GM12865 (cell line): ENCODE data around the gene ADARB2.

Source experiments
- DNase-seq: peaks from one replicate; pipeline ENCODE4 v3.0.0; 2010; ENCODE audit warnings: low read depth
- H3K4me3 ChIP-seq: 2 replicates; pipeline ENCODE4 v1.5.1; 2011; ENCODE audit warnings: mild to moderate bottlenecking, low read depth, low read length, control low read depth
- TF ChIP-seq, protein P1 (sequence below): IDR thresholded peaks from 2 replicates; pipeline ENCODE4 v1.5.1; 2011; ENCODE audit warnings: low read length, control low read depth, low read depth, inconsistent platforms; ENCODE audit not compliant: insufficient read depth; ENCODE audit errors: missing control alignments

ADARB2 gene

DNA sequence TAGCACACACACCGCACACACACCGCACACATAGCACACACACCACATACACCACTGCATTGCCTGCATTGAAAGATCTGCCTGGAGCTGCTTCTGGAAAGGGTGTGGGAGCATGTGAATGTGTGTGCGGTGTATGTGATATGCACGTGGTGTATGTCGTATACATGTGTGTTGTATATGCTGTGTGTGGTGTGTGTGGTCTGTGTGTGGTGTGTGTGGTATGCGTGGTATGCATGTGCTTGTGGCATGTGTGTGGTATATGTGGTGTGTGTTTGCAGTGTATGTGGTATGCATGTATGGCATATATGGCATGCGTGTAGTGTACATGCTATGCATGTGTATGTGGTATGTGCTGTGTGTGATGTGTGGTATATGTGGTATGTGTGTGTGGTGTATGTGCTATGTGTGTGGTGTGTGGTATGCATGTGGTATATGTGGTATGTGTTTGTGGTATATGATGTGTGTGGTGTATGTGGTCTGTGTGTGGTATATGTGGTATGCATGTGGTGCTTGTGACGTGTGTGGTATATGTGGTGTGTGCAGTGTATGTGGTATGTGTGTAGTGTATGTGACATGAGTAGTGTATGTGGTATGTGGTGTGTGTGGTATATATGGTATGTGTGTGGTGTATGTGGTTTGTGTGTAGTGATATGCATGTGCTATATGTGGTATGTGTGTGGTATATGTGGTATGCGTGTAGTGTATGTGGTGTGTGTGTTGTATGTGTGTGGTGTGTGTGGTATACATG is 505.0 kb downstream of the ADARB2 start:
- no peak overlapping the region for H3K4me3 ChIP-seq
- TF ChIP-seq, protein P1, sequence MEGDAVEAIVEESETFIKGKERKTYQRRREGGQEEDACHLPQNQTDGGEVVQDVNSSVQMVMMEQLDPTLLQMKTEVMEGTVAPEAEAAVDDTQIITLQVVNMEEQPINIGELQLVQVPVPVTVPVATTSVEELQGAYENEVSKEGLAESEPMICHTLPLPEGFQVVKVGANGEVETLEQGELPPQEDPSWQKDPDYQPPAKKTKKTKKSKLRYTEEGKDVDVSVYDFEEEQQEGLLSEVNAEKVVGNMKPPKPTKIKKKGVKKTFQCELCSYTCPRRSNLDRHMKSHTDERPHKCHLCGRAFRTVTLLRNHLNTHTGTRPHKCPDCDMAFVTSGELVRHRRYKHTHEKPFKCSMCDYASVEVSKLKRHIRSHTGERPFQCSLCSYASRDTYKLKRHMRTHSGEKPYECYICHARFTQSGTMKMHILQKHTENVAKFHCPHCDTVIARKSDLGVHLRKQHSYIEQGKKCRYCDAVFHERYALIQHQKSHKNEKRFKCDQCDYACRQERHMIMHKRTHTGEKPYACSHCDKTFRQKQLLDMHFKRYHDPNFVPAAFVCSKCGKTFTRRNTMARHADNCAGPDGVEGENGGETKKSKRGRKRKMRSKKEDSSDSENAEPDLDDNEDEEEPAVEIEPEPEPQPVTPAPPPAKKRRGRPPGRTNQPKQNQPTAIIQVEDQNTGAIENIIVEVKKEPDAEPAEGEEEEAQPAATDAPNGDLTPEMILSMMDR: no peak
- DNase-seq: no peak

DNA sequence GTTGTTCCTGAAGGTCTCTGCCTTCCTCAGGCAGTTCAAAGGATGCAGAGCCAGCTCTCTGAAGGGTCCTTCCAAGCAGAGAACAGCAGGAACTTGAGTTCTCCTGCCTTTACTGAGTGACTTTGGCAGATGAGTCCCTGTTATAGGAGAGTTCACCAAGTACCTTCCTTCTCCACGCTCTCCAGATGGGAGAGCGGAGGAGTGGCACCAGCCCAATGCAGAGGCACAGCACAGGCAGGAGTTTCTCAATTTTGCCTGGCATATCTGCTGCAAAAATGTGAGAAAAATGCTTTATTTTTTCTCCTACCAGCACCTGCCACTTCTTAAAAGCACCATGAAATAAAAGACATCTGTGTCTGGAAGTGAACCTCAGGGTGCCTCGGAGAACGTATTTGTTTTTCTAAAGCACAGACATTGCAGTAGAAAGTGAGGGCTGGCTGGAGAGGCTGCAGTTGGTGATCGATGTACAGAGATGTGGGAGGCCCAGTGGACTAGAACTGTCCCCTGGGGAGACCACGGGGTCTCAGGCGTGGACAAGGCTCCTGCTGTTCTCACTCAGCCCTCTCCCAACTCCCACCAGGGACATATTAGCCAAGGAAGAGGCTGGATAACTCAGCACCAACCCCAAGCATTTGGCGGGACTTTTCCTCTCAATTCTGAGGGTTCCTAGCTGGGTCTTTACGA is 506.6 kb downstream of the ADARB2 start:
- no peak overlapping the region for H3K4me3 ChIP-seq
- TF ChIP-seq, protein P1: no peak
- no peak for DNase-seq

DNA sequence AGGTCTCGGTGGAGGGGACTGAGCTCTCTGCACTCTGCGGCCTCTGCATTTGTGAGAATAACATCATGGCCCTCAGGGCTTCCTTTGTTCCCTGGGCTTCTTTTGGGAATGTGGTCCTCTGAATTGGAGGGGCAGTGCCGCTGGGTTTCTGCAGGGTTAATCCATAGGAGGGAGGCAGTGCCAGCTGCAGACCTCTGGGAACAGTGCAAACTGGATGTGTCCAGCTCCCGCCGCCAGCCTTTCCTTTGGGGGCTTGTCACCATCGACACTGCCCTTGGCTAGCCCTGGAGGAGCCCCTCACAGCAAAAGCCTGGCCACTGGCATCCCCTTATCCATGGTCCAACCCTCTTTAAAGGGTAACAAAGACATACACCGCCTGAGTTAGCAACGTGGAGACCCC is 507.2 kb downstream of the ADARB2 start:
- TF ChIP-seq, protein P1: no peak
- no peak overlapping the region for H3K4me3 ChIP-seq

DNA sequence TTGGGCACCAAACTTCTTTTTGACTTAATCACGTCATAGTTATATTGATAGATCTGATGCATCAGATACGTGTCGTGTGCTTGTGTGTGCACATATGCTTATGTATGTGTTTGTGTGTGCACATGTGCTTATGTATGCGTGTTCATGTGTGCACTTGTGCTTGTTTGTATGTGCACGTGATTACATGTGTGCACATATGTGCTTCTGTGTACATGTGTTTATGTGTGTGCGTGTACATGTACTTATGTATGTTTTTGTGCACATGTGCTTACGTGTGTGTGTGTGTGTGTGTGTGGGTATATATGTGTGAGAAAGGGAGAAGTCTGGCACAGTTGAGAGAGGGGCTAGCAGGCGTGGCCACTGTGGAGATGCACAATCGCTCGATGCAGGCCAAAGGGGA is 507.8 kb downstream of the ADARB2 start:
- DNase-seq: no peak
- TF ChIP-seq, protein P1: no peak
- H3K4me3 ChIP-seq: no peak overlapping the region

More for the DNA sequence above, 507.2 kb downstream of the ADARB2 start:
- no peak for DNase-seq

DNA sequence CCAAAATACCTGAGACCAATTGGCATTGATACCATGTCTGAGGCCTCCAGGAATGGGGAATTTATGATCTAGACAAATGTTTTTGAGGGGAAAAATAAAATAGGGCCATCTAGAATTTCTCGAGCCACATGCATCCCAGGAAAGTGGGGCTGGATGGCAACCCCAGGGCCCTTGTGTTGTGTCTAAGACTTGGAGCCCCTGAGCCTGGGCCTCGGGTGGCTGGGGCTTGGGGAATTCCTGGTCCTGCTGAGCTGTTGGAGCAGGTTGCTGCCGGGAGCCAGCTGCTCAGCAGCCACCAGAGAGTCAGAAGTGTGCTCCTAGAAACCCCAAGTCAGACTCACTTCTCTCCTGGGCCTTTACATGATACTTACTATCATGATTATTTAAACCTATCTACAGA is 508.2 kb downstream of the ADARB2 start:
- DNase-seq: no peak
- TF ChIP-seq, protein P1: no peak
- H3K4me3 ChIP-seq: no peak overlapping the region

DNA sequence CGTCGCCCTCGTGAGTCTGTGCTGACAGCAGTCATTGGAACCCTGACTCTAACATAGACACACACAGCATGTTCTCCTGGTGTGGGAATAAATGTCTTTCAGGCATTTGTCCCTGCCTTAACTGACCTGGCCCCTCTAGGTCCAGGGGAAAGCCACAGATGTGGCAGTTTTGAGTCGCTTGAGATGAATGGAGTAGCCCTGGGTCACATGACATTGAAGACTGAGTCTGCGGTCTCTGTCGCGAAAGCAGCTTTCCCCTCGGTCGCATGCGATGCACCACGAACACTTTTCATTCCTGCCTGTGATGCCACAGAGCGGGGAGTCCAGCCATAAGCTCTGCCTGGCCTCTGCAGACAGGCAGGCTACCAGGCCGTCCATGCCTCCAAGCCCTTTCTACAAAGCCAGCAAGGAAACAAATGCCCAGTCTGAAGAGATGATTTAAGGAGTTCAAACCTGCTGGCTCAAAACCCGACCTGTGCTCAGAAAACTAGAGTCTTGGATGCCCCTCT is 508.8 kb downstream of the ADARB2 start:
- no peak for DNase-seq
- no peak overlapping the region for H3K4me3 ChIP-seq
- TF ChIP-seq, protein P1: no peak
